ENCODE data around the gene MINDY1.

Gene MINDY1

DNA sequence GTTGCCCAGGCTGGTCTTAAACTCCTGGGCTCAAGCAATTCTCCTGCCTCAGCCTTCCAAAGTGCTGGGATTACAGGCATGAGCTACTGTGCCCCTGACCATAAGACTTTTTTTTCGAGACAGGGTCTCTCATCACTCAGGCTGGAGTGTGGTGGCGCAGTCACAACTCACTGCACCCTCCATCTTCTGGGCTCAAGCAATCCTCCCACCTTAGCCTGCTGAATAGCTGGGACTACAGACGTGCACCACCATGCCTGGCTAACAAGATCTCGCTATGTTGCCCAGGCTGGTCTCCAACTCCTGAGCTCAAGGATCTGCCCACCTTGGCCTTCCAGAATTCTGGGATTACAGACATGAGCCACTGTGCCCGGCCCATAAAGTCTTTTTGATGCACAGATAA, 42.8 kb upstream of the MINDY1 start:
- TF ChIP-seq CTCF (conservative IDR thresholded peaks at IDR 0.05; ENCODE audit: low read depth, low read length) = no peak
- no peak for DNase-seq (ENCODE audit: low read depth)
- H3K4me3 ChIP-seq (ENCODE audit: low read depth, low read length) = no peak overlapping the region

GRCh38 chr1:151048645-151049032, 41.9 kb upstream of the MINDY1 start:
- DNase-seq (ENCODE audit: low read depth) = no peak
- TF ChIP-seq CTCF (conservative IDR thresholded peaks at IDR 0.05; ENCODE audit: low read depth, low read length) = no peak
- peak overlapping the region; percentile 75 for H3K4me3 ChIP-seq (ENCODE audit: low read depth, low read length)

DNA sequence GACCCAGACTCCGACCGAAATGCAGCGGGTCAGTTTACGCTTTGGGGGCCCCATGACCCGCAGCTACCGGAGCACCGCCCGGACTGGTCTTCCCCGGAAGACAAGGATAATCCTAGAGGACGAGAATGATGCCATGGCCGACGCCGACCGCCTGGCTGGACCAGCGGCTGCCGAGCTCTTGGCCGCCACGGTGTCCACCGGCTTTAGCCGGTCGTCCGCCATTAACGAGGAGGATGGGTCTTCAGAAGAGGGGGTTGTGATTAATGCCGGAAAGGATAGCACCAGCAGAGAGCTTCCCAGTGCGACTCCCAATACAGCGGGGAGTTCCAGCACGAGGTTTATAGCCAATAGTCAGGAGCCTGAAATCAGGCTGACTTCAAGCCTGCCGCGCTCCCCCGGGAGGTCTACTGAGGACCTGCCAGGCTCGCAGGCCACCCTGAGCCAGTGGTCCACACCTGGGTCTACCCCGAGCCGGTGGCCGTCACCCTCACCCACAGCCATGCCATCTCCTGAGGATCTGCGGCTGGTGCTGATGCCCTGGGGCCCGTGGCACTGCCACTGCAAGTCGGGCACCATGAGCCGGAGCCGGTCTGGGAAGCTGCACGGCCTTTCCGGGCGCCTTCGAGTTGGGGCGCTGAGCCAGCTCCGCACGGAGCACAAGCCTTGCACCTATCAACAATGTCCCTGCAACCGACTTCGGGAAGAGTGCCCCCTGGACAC, 41.4 kb upstream of the MINDY1 start:
- H3K4me3 ChIP-seq (ENCODE audit: low read depth, low read length) = peak overlapping the region; percentile 75
- DNase-seq (ENCODE audit: low read depth) = peak; percentile 79
- TF ChIP-seq CTCF (conservative IDR thresholded peaks at IDR 0.05; ENCODE audit: low read depth, low read length) = peak; percentile 65

- peak within 1 kb of the TSS; percentile 75 for H3K4me3 ChIP-seq (ENCODE audit: low read depth, low read length)
- no peak for TF ChIP-seq CTCF (conservative IDR thresholded peaks at IDR 0.05; ENCODE audit: low read depth, low read length)
- DNase-seq (ENCODE audit: low read depth) = peak; percentile 70
Observed at GRCh38 chr1:151047591-151047924, 40.9 kb upstream of the MINDY1 start, which contains the start of gene C1orf56. C1orf56 (plus strand) TSS chr1:151047751; CDS start chr1:151047848, 97 bp downstream.

DNA sequence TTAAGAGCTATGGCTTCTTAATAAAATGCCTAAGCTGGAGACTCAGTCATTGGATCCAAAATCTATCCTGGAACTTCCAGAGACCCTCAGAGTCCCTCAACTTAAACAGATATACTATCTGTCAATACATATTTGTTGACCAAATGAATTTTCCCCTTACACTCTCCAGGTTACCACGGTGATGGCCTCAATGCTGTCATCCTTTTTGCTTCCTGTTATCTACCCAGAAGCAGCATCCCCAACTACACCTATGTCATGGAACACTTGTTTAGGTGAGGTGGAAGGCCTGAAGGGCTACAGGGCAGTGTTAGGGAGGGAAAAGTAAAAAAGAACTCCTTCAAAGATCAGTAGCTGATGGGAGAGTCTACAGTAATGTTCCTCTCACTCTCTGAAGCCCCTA, 36.5 kb upstream of the MINDY1 start:
- no peak for TF ChIP-seq CTCF (conservative IDR thresholded peaks at IDR 0.05; ENCODE audit: low read depth, low read length)
- no peak overlapping the region for H3K4me3 ChIP-seq (ENCODE audit: low read depth, low read length)
- DNase-seq (ENCODE audit: low read depth) = no peak

GRCh38 chr1:151039521-151039920, 32.8 kb upstream of the MINDY1 start:
- no peak for DNase-seq (ENCODE audit: low read depth)
- H3K4me3 ChIP-seq (ENCODE audit: low read depth, low read length) = no peak overlapping the region
- no peak for TF ChIP-seq CTCF (conservative IDR thresholded peaks at IDR 0.05; ENCODE audit: low read depth, low read length)

DNA sequence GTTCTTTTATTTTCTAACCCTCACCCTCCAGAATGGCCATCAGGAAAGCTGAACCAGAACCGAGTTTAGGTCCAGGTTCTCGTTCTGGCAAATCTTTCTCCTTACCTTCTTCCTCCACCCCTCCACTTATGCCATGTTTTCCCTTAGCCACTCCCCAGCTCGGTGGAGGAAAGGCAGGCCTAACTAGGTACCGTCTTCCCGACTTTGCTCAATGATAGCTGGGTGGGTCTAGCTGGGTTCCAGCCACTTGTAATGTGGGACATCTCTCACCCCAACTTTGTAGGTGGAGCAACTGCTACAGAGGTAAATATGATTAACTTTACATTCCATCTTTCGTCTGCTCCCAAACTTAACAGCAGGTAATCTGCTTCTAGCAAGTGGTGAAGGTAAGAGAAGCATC, 30.3 kb upstream of the MINDY1 start:
- TF ChIP-seq CTCF (conservative IDR thresholded peaks at IDR 0.05; ENCODE audit: low read depth, low read length) = no peak
- DNase-seq (ENCODE audit: low read depth) = no peak
- no peak overlapping the region for H3K4me3 ChIP-seq (ENCODE audit: low read depth, low read length)

Measured in choroid plexus epithelial cell (primary cell).